Neuronal stem cell (in vitro differentiated cells): ENCODE data around the gene RNLS.
"Not testable (repeated sequence)": the region's sequence is repeated elsewhere in the genome, so short reads cannot be mapped to it uniquely, and the experiment has no call there.

Experiments used
- DNase-seq: peaks from one replicate; pipeline ENCODE4 v3.0.0-alpha.2; 2013; ENCODE audit warnings: low spot score
- H2AFZ ChIP-seq: one replicate; pipeline ENCODE4 v1.6.1; 2013; ENCODE audit warnings: mild to moderate bottlenecking, low read length, inconsistent platforms
- H2AK5ac ChIP-seq: 2 replicates; pipeline ENCODE4 v1.6.1; 2013; ENCODE audit warnings: low read depth, mild to moderate bottlenecking, inconsistent platforms, low read length, moderate library complexity, mixed read lengths
- H2BK120ac ChIP-seq: 2 replicates; pipeline ENCODE4 v1.6.1; 2013; ENCODE audit warnings: low read depth, mild to moderate bottlenecking, inconsistent platforms, low read length, moderate library complexity, mixed read lengths
- H2BK12ac ChIP-seq: one replicate; pipeline ENCODE4 v1.6.1; 2013; ENCODE audit warnings: low read length, inconsistent platforms
- H2BK15ac ChIP-seq: 2 replicates; pipeline ENCODE4 v1.6.1; 2013; ENCODE audit warnings: mild to moderate bottlenecking, low read length, inconsistent platforms, mixed read lengths
- H2BK5ac ChIP-seq: one replicate; pipeline ENCODE4 v1.6.1; 2013; ENCODE audit warnings: inconsistent platforms, mild to moderate bottlenecking, low read length, moderate library complexity
- H3K14ac ChIP-seq: one replicate; pipeline ENCODE4 v1.6.1; 2013; ENCODE audit warnings: low read length, inconsistent platforms
- H3K18ac ChIP-seq: 2 replicates; pipeline ENCODE4 v1.6.1; 2013; ENCODE audit warnings: low read length, inconsistent platforms
- H3K23ac ChIP-seq: 2 replicates; pipeline ENCODE4 v1.6.1; 2013; ENCODE audit warnings: low read depth, mild to moderate bottlenecking, mixed read lengths, low read length, inconsistent platforms; ENCODE audit not compliant: poor library complexity
- H3K27ac ChIP-seq: replicated peaks from 3 replicates; pipeline ENCODE4 v1.5.1; 2013; ENCODE audit warnings: low read length, inconsistent platforms
- H3K27me3 ChIP-seq, 3 experiments: 2 replicates each; pipeline ENCODE4 v1.6.1; 2013; ENCODE audit warnings: low read length in 3 of 3, mild to moderate bottlenecking in 2 of 3, inconsistent platforms in 1 of 3, low read depth in 1 of 3, mixed read lengths in 1 of 3, moderate library complexity in 1 of 3; ENCODE audit not compliant: control insufficient read depth in 3 of 3, insufficient read depth in 3 of 3
- H3K36me3 ChIP-seq, 2 donors: replicated peaks in 1 of 2; 2 replicates each; pipeline ENCODE4 v1.6.1; 2013; ENCODE audit warnings: low read length in 2 of 2; ENCODE audit not compliant: control insufficient read depth in 2 of 2, insufficient read depth in 2 of 2
- H3K4ac ChIP-seq: 2 replicates; pipeline ENCODE4 v1.6.1; 2013; ENCODE audit warnings: inconsistent platforms, mild to moderate bottlenecking, low read length, moderate library complexity
- H3K4me1 ChIP-seq, 2 donors: 1 replicate in 1 of 2; 2 replicates in 1 of 2; pipeline ENCODE4 v1.6.1; 2013; ENCODE audit warnings: low read length in 2 of 2, low read depth in 1 of 2; ENCODE audit not compliant: control insufficient read depth in 2 of 2, insufficient read depth in 1 of 2
- H3K4me2 ChIP-seq: one replicate; pipeline ENCODE4 v1.6.1; 2013; ENCODE audit warnings: mild to moderate bottlenecking, low read length, inconsistent platforms; ENCODE audit not compliant: insufficient read depth, poor library complexity, severe bottlenecking
- H3K4me3 ChIP-seq, 2 donors: 2 replicates each; pipeline ENCODE4 v1.5.1; 2013; ENCODE audit warnings: low read length in 2 of 2, mild to moderate bottlenecking in 2 of 2, inconsistent platforms in 1 of 2, moderate library complexity in 1 of 2
- H3K79me1 ChIP-seq: one replicate; pipeline ENCODE4 v1.6.1; 2013; ENCODE audit warnings: low read depth, mild to moderate bottlenecking, inconsistent platforms, low read length, moderate library complexity
- H3K9ac ChIP-seq: one replicate; pipeline ENCODE4 v1.6.1; 2013; ENCODE audit warnings: mild to moderate bottlenecking, low read depth, low read length, inconsistent platforms; ENCODE audit not compliant: poor library complexity
- H3K9me3 ChIP-seq, 2 donors: replicated peaks in 1 of 2; 2 replicates each; pipeline versions ENCODE3 to v1.6.1; 2013; ENCODE audit warnings: low read length in 2 of 2, mild to moderate bottlenecking in 2 of 2, inconsistent platforms in 1 of 2, low read depth in 1 of 2, mixed read lengths in 1 of 2, moderate library complexity in 1 of 2; ENCODE audit not compliant: control insufficient read depth in 2 of 2, insufficient read depth in 1 of 2
- H4K8ac ChIP-seq: one replicate; pipeline ENCODE4 v1.6.1; 2013; ENCODE audit warnings: low read depth, mild to moderate bottlenecking, inconsistent platforms, low read length, moderate library complexity
- H4K91ac ChIP-seq: one replicate; pipeline ENCODE4 v1.6.1; 2013; ENCODE audit warnings: low read length, low read depth, mild to moderate bottlenecking, inconsistent platforms; ENCODE audit not compliant: poor library complexity
- WGBS, 2 donors: extraction: QIAGEN DNeasy Blood & Tissue Kit; methylation state at CpG; one replicate each; pipeline ENCODE4 v1.1.7; 2013; ENCODE audit warnings: missing lambda C conversion rate in 2 of 2, mixed read lengths in 1 of 2; ENCODE audit not compliant: insufficient read length in 2 of 2, insufficient replicate concordance in 1 of 2; ENCODE audit errors: extremely low coverage in 2 of 2; 5-methylcytosine and 5-hydroxymethylcytosine counted together

Gene RNLS

GRCh38 chr10:88312855-88313254 lies 270.3 kb downstream of the RNLS start:
- Histone ChIP-seq H3K9ac (no peak overlapping the region), H3K4me2 (no peak overlapping the region), H3K4ac (no peak overlapping the region), H3K4me3 (no peak overlapping the region), H3K4me1 (no peaks in the 10 kb centered on the region), H2BK15ac (no peak overlapping the region), H3K18ac (no peak overlapping the region), H3K36me3 (no peaks in the 10 kb centered on the region), H4K8ac (no peak overlapping the region), H2BK120ac (no peak overlapping the region), H2AFZ (no peak overlapping the region), H3K79me1 (no peaks in the 10 kb centered on the region), H3K9me3 (no peaks in the 10 kb centered on the region), H3K27ac (no peak overlapping the region), H3K23ac (no peak overlapping the region), H3K14ac (no peak overlapping the region), H2BK5ac (no peak overlapping the region), H3K27me3 (no peaks in the 10 kb centered on the region), H4K91ac (no peak overlapping the region), H2BK12ac (no peak overlapping the region), H2AK5ac (no peak overlapping the region)
- no peak for DNase-seq
- no CpG with 5 or more reads among the region's 2 CpGs for WGBS, 2 donors

- no peak overlapping the region for H3K18ac ChIP-seq
- H3K4me3 ChIP-seq: no peak overlapping the region
- H3K4ac ChIP-seq: no peak overlapping the region
- H4K8ac ChIP-seq: no peak overlapping the region
- H3K9ac ChIP-seq: no peak overlapping the region
- no peaks in the 10 kb centered on the region for H3K36me3 ChIP-seq
- no peak overlapping the region for H4K91ac ChIP-seq
- no CpG with 5 or more reads among the region's 1 CpG for WGBS, 2 donors
- H3K4me1 ChIP-seq: no peaks in the 10 kb centered on the region
- no peak overlapping the region for H2BK5ac ChIP-seq
- no peaks in the 10 kb centered on the region for H3K9me3 ChIP-seq
- H2BK12ac ChIP-seq: no peak overlapping the region
- DNase-seq: no peak
- no peak overlapping the region for H3K4me2 ChIP-seq
- no peak overlapping the region for H3K27ac ChIP-seq
- H2AK5ac ChIP-seq: no peak overlapping the region
- H3K23ac ChIP-seq: no peak overlapping the region
- no peaks in the 10 kb centered on the region for H3K27me3 ChIP-seq
- no peak overlapping the region for H2AFZ ChIP-seq
- H2BK15ac ChIP-seq: no peak overlapping the region
- H3K79me1 ChIP-seq: no peaks in the 10 kb centered on the region
- no peak overlapping the region for H3K14ac ChIP-seq
- no peak overlapping the region for H2BK120ac ChIP-seq
These were observed 271.9 kb downstream of the RNLS start for GRCh38 chr10:88311264-88311663.

GRCh38 chr10:88309365-88309764 lies 273.8 kb downstream of the RNLS start:
- no CpG with 5 or more reads among the region's 3 CpGs for WGBS, 2 donors
- Histone ChIP-seq H3K4me2 (no peak overlapping the region), H3K9me3 (no peaks in the 10 kb centered on the region), H3K9ac (no peak overlapping the region), H2BK12ac (no peak overlapping the region), H2AFZ (no peak overlapping the region), H2BK15ac (no peak overlapping the region), H3K14ac (no peak overlapping the region), H2BK5ac (no peak overlapping the region), H3K18ac (no peak overlapping the region), H3K4ac (no peak overlapping the region), H3K27ac (no peak overlapping the region), H3K4me1 (no peaks in the 10 kb centered on the region), H4K91ac (no peak overlapping the region), H2AK5ac (no peak overlapping the region), H3K27me3 (no peaks in the 10 kb centered on the region), H3K23ac (no peak overlapping the region), H3K4me3 (no peak overlapping the region), H3K79me1 (no peaks in the 10 kb centered on the region), H3K36me3 (no peaks in the 10 kb centered on the region), H4K8ac (no peak overlapping the region), H2BK120ac (no peak overlapping the region)
- DNase-seq: no peak

- not testable (repeated sequence) for H3K4me3 ChIP-seq, H2BK15ac ChIP-seq, H3K4ac ChIP-seq, H3K9ac ChIP-seq, H4K8ac ChIP-seq, H3K79me1 ChIP-seq, H3K4me2 ChIP-seq, H2BK120ac ChIP-seq, H3K36me3 ChIP-seq, H4K91ac ChIP-seq, H2AFZ ChIP-seq, H3K18ac ChIP-seq, H2AK5ac ChIP-seq, DNase-seq, H2BK12ac ChIP-seq, H3K23ac ChIP-seq, H3K27me3 ChIP-seq, H3K27ac ChIP-seq, H2BK5ac ChIP-seq, H3K4me1 ChIP-seq, H3K9me3 ChIP-seq, H3K14ac ChIP-seq
- no CpG with 5 or more reads among the region's 2 CpGs for WGBS, 2 donors
These were observed 274.8 kb downstream of the RNLS start for GRCh38 chr10:88308361-88308760.
